Measurements from ENCODE around the gene CCDC92. TPM values are rescaled to one million over a fixed set of nuclear protein-coding genes. Genes with fewer than 3 reads are reported as not detected.

Gene CCDC92
- total and polyA plus RNA-seq, 2 experiments from 2014 or later: 49.3 to 67.0 TPM

- H3K27ac ChIP-seq: no peak overlapping the region
- DNase-seq (ENCODE audit: low read depth in 1 of 2, low spot score in 1 of 2): no peak
- no peak overlapping the region for H3K4me3 ChIP-seq
- H3K9me3 ChIP-seq (ENCODE audit: low read depth): no peaks in the 10 kb centered on the region
- no peak for TF ChIP-seq CTCF (IDR thresholded peaks at IDR 0.05; ENCODE audit: low read depth, low read length)
- H3K4me1 ChIP-seq (ENCODE audit: low read depth): no peaks in the 10 kb centered on the region
- no peaks in the 10 kb centered on the region for H3K36me3 ChIP-seq
- no peaks in the 10 kb centered on the region for H3K27me3 ChIP-seq
Observed at GRCh38 chr12:123952037-123952436, 20.6 kb downstream of the CCDC92 start.

- Histone ChIP-seq H3K27me3 (no peaks in the 10 kb centered on the region), H3K4me1 (ENCODE audit: low read depth) (no peaks in the 10 kb centered on the region), H3K27ac (no peak overlapping the region), H3K9me3 (ENCODE audit: low read depth) (no peaks in the 10 kb centered on the region), H3K4me3 (no peak overlapping the region), H3K36me3 (no peaks in the 10 kb centered on the region)
- DNase-seq (ENCODE audit: low read depth in 1 of 2, low spot score in 1 of 2): no peak
- no peak for TF ChIP-seq CTCF (IDR thresholded peaks at IDR 0.05; ENCODE audit: low read depth, low read length)
Observed at GRCh38 chr12:123951467-123951866, 21.2 kb downstream of the CCDC92 start.

- Histone ChIP-seq H3K36me3 (no peaks in the 10 kb centered on the region), H3K27ac (no peak overlapping the region), H3K27me3 (no peaks in the 10 kb centered on the region), H3K4me3 (no peak overlapping the region), H3K4me1 (ENCODE audit: low read depth) (no peaks in the 10 kb centered on the region), H3K9me3 (ENCODE audit: low read depth) (no peaks in the 10 kb centered on the region)
- DNase-seq (ENCODE audit: low read depth in 1 of 2, low spot score in 1 of 2): no peak
- no peak for TF ChIP-seq CTCF (IDR thresholded peaks at IDR 0.05; ENCODE audit: low read depth, low read length)
Observed at GRCh38 chr12:123950476-123951349, 21.9 kb downstream of the CCDC92 start.

- Histone ChIP-seq H3K36me3 (no peaks in the 10 kb centered on the region), H3K27me3 (no peaks in the 10 kb centered on the region), H3K27ac (no peak overlapping the region), H3K4me3 (no peak overlapping the region), H3K4me1 (ENCODE audit: low read depth) (no peaks in the 10 kb centered on the region), H3K9me3 (ENCODE audit: low read depth) (no peaks in the 10 kb centered on the region)
- TF ChIP-seq CTCF (IDR thresholded peaks at IDR 0.05; ENCODE audit: low read depth, low read length): no peak
- no peak for DNase-seq (ENCODE audit: low read depth in 1 of 2, low spot score in 1 of 2)
Observed at GRCh38 chr12:123949770-123950165, 22.9 kb downstream of the CCDC92 start.

- Histone ChIP-seq H3K4me1 (ENCODE audit: low read depth) (no peaks in the 10 kb centered on the region), H3K27ac (no peak overlapping the region), H3K27me3 (no peaks in the 10 kb centered on the region), H3K9me3 (ENCODE audit: low read depth) (no peaks in the 10 kb centered on the region), H3K36me3 (no peaks in the 10 kb centered on the region), H3K4me3 (no peak overlapping the region)
- DNase-seq (ENCODE audit: low read depth in 1 of 2, low spot score in 1 of 2): no peak
- TF ChIP-seq CTCF (IDR thresholded peaks at IDR 0.05; ENCODE audit: low read depth, low read length): no peak
Observed at GRCh38 chr12:123948796-123949769, 23.5 kb downstream of the CCDC92 start.
